ENCODE data around the gene NFKBIB.

Gene NFKBIB

GRCh38 chr19:38958301-38958700 lies 58.5 kb downstream of the NFKBIB start:
- no peak for DNase-seq (ENCODE audit: low read depth)
